WTC11 (cell line): ENCODE measurements around the gene PIGV.

Source experiments
- AFF4 ChIP-seq: sonication (generic); formaldehyde crosslinking; IDR thresholded peaks from 2 replicates; pipeline ENCODE4 v1.8.1; 2023; ENCODE audit warnings: mild to moderate bottlenecking, missing genetic modification reagents, borderline replicate concordance
- CREB1 ChIP-seq: sonication (generic); formaldehyde crosslinking; IDR thresholded peaks from 2 replicates; pipeline ENCODE4 v1.8.0; 2023; ENCODE audit warnings: mild to moderate bottlenecking, missing genetic modification reagents
- CTCF ChIP-seq: fragments of 200-600 bp; IDR thresholded peaks from 2 replicates; pipeline ENCODE4 v1.8.0; 2022; ENCODE audit warnings: antibody characterized with exemption
- ELF4 ChIP-seq: sonication (generic); formaldehyde crosslinking; IDR thresholded peaks from 2 replicates; pipeline ENCODE4 v1.8.1; 2022; ENCODE audit warnings: low read depth, mild to moderate bottlenecking, moderate library complexity, missing genetic modification reagents
- FOXK1 ChIP-seq: sonication (generic); formaldehyde crosslinking; IDR thresholded peaks from 2 replicates; pipeline ENCODE4 v1.8.0; 2022; ENCODE audit warnings: mild to moderate bottlenecking, moderate library complexity, missing genetic modification reagents
- GABPB1 ChIP-seq: sonication (generic); formaldehyde crosslinking; IDR thresholded peaks from 2 replicates; pipeline ENCODE4 v1.8.1; 2023; ENCODE audit warnings: mild to moderate bottlenecking, missing genetic modification reagents
- ZBTB21 ChIP-seq: sonication (generic); formaldehyde crosslinking; IDR thresholded peaks from 2 replicates; pipeline ENCODE4 v1.8.1; 2023; ENCODE audit warnings: mild to moderate bottlenecking, missing genetic modification reagents, borderline replicate concordance
- ZNF317 ChIP-seq: sonication (generic); formaldehyde crosslinking; IDR thresholded peaks from 2 replicates; pipeline ENCODE4 v1.8.1; 2023; ENCODE audit warnings: low read depth, mild to moderate bottlenecking, moderate library complexity, missing genetic modification reagents, borderline replicate concordance
- TF ChIP-seq, protein P1 (sequence below): sonication (generic); formaldehyde crosslinking; IDR thresholded peaks from 2 replicates; pipeline ENCODE4 v1.8.0; 2022; ENCODE audit warnings: mild to moderate bottlenecking, missing genetic modification reagents
- TF ChIP-seq, protein P2 (sequence below): sonication (generic); formaldehyde crosslinking; IDR thresholded peaks from 2 replicates; pipeline ENCODE4 v1.8.0; 2022; ENCODE audit warnings: mild to moderate bottlenecking, missing genetic modification reagents
- TF ChIP-seq, protein P3 (sequence below): sonication (generic); formaldehyde crosslinking; IDR thresholded peaks from 2 replicates; pipeline ENCODE4 v1.8.1; 2022; ENCODE audit warnings: low read depth, missing genetic modification reagents, borderline replicate concordance

DNA sequence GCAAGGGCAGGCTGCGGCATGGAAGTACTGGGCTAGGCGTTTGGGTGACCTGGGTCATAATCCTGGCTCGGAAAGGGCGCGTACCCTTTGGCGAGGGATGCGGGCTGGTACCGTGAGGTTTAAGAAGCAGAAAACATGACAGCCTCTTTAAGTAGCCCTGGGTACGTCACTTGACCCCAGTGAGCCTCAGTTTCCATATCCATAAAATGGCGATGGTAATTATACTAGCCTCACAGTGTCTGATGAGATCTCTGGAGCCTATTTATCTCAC lies 700 bp downstream of the PIGV start:
- TF ChIP-seq, protein P1, sequence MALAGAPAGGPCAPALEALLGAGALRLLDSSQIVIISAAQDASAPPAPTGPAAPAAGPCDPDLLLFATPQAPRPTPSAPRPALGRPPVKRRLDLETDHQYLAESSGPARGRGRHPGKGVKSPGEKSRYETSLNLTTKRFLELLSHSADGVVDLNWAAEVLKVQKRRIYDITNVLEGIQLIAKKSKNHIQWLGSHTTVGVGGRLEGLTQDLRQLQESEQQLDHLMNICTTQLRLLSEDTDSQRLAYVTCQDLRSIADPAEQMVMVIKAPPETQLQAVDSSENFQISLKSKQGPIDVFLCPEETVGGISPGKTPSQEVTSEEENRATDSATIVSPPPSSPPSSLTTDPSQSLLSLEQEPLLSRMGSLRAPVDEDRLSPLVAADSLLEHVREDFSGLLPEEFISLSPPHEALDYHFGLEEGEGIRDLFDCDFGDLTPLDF (CRISPR knock-in tag): no peak
- no peak for TF ChIP-seq FOXK1
- TF ChIP-seq CREB1: no peak
- TF ChIP-seq CTCF: no peak
- no peak for TF ChIP-seq ZBTB21 (CRISPR knock-in tag)
- TF ChIP-seq, protein P2, sequence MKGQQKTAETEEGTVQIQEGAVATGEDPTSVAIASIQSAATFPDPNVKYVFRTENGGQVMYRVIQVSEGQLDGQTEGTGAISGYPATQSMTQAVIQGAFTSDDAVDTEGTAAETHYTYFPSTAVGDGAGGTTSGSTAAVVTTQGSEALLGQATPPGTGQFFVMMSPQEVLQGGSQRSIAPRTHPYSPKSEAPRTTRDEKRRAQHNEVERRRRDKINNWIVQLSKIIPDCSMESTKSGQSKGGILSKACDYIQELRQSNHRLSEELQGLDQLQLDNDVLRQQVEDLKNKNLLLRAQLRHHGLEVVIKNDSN: no peak
- TF ChIP-seq ELF4: no peak
- TF ChIP-seq AFF4 (CRISPR knock-in tag): no peak
- TF ChIP-seq ZNF317: no peak
- TF ChIP-seq GABPB1 (CRISPR knock-in tag): no peak
- TF ChIP-seq, protein P3, sequence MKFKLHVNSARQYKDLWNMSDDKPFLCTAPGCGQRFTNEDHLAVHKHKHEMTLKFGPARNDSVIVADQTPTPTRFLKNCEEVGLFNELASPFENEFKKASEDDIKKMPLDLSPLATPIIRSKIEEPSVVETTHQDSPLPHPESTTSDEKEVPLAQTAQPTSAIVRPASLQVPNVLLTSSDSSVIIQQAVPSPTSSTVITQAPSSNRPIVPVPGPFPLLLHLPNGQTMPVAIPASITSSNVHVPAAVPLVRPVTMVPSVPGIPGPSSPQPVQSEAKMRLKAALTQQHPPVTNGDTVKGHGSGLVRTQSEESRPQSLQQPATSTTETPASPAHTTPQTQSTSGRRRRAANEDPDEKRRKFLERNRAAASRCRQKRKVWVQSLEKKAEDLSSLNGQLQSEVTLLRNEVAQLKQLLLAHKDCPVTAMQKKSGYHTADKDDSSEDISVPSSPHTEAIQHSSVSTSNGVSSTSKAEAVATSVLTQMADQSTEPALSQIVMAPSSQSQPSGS: no peak
